NCI-H1694 (cell line): Measurements from ENCODE around the gene EDEM3.
"Not testable (repeated sequence)": the region's sequence is repeated elsewhere in the genome, so short reads cannot be mapped to it uniquely, and the experiment has no call there.

Experiments
- DNase-seq: peaks from one replicate; lab custom pipeline; 2025; lab: John Stamatoyannopoulos, UW

Gene EDEM3

GRCh38 chr1:184770181-184770979 is 15.7 kb upstream of the EDEM3 start:
- no peak for DNase-seq

- no peak for DNase-seq
Measured at GRCh38 chr1:184769241-184769640, 14.6 kb upstream of the EDEM3 start.

DNA sequence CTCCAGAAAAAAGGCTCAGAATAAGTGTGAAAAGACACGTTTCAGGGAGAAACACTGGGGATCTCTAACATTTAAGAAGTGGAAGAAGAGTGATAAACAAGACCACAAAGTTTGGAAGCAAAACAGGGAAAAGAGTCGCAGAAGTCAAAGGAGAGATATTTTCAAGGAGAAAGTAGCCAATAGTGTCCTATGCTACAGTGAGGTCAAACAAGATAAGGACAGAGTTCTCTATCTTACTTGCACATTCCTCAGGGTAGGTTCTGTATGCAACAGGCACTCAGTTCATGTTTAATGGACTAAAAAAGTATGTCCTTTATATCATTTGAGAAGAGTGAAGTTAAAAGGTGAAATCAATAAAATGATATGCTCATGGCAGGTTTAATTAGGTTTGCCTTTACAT is 13.8 kb upstream of the EDEM3 start:
- no peak for DNase-seq

- DNase-seq = no peak
Measured at GRCh38 chr1:184767591-184767990, 12.9 kb upstream of the EDEM3 start.

DNA sequence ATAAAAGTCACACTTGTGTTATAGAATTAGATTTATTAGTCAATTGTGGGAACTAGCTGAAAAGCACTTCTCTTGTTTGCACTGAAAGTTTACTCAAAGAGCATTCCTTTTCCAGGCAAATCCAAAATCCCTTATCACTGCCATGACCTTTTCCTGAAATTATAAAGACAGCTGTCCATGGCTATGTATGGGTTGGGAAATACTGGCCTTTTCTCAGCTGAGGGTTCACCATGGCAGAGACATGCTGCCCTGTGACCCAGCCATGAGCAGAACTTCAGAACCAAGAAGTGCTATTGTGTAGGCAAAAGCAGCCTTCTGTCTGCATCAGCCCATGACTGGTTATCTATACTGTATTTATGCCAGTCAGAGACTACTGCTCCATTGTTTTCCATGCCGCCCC is 9.8 kb upstream of the EDEM3 start:
- DNase-seq = no peak

GRCh38 chr1:184763520-184763919 is 8.9 kb upstream of the EDEM3 start:
- DNase-seq = not testable (repeated sequence)

- no peak for DNase-seq
Measured at GRCh38 chr1:184761969-184762485, 7.4 kb upstream of the EDEM3 start.

- no peak for DNase-seq
Measured at GRCh38 chr1:184759651-184760050, 5.0 kb upstream of the EDEM3 start.

DNA sequence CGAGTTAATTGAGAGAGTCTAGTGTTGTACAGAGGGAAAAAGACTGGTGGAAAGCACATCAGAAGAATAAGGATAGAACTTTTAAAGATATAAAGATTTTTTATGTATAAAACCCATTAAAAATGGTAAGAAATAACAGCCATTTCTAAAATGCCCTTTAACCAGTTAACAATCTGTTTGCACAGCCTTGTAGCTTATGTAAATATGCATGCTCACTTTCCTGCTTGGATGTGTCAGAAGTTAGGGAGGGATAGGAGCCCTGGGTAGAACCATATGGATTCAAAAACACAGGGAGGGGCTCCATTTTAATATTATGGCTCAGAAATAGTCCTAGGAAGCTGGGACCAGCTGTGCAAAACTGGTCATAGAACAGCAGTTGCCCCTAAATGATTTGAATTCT is 4.5 kb upstream of the EDEM3 start:
- DNase-seq = no peak

GRCh38 chr1:184757891-184758290 is 3.2 kb upstream of the EDEM3 start:
- no peak for DNase-seq

DNA sequence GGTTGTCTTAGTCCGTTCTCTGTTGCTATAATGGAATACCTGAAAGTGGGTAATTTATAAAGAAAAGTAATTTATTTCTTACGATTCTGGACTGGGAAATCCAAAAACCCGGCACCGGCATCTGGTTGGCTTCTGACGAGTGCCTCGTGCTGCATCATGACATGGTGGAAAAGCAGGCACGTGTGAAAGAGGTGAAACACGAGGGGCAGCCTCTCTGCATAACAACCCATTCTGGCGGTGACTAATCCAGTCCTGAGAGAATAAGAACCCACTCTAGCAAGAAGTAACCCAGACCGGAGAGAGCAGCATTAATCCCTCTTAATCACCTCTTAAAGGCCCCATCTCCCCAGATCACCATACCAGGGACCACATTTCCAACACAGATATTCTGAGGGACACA is 2.7 kb upstream of the EDEM3 start:
- no peak for DNase-seq

- DNase-seq = no peak
Measured at GRCh38 chr1:184755226-184756065, 788 bp upstream of the EDEM3 start.

DNA sequence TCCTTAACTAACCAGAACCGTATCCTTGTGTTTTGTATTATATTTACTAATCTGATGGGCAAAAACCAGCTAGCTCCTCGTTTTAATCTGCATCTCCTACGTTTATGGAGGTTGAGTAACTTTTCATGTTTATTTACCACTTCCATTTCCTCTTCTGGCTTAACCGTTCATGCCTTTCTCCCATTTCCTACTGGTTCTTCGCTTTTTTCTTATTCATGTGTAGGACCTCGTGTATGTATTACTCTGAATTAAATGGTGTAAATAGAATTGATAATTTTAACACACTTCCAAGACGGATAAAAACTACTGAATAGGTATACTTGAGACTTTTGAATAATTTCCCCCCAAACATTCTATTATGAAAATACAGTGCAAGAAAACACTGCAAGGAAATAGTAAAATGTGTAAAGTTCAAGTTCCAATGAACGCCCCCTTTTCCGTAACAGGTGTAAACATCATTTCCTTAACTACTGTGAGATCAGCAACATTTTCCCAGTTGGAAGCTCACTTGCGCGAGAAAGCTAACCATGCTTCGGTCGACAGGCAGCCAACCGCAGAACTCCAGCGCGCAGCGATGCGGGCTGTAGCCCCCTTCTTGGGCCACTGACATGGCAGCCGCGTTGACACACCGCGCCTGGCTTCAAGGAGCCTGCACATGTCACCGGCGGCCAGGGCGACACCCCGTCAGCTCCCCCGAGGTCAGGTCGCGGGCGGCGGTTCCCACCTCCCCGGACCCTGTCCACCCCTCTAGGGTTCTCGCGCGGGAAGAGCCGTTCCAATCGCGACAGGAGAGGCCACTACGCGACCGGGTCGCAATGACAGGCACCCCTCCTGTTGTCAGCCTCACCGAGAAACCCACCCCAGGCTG is 816 bp downstream of the EDEM3 start:
- DNase-seq = no peak

GRCh38 chr1:184753117-184753516 is 1.5 kb downstream of the EDEM3 start:
- no peak for DNase-seq

DNA sequence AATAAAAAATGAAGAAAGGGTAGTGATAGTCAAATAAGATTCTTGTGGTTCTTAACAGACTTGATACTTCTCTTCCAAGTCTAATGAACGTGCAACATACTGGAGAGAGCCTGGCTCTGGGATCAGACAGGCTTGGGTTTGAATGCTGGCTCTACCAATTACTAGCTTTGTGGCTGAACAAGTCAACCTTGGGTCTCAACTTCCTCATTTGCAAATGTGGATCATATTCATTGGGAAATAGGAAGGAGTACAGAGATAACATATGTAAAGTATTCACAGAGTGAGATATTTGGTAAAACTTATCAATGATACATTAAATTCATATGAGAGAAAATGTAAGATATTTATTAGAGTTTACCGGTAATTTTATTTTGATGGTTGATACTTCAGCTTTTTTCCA is 2.0 kb downstream of the EDEM3 start:
- no peak for DNase-seq

- DNase-seq = no peak
Measured at GRCh38 chr1:184748740-184749139, 5.9 kb downstream of the EDEM3 start.

- no peak for DNase-seq
Measured at GRCh38 chr1:184747089-184747955, 7.3 kb downstream of the EDEM3 start.

GRCh38 chr1:184745929-184746638 is 8.6 kb downstream of the EDEM3 start:
- peak; percentile 90 for DNase-seq

DNA sequence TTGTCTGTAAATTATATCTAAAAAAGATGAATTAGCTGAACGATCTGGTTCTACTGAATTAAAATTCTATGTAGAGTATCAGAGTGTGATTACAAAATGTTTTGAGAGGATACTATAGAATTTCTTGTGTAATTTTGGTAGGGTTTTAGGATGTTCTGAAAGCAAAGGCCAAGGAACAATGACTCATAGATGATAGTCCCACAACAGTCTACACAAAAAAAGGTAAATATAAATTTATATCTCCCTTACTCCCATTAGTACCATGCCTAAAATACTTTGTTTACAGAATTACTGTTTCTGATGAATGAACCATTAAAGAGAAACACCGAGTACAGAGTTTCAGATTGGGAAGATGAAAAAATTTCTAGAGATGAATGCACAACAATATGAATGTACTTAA is 9.5 kb downstream of the EDEM3 start:
- no peak for DNase-seq

DNA sequence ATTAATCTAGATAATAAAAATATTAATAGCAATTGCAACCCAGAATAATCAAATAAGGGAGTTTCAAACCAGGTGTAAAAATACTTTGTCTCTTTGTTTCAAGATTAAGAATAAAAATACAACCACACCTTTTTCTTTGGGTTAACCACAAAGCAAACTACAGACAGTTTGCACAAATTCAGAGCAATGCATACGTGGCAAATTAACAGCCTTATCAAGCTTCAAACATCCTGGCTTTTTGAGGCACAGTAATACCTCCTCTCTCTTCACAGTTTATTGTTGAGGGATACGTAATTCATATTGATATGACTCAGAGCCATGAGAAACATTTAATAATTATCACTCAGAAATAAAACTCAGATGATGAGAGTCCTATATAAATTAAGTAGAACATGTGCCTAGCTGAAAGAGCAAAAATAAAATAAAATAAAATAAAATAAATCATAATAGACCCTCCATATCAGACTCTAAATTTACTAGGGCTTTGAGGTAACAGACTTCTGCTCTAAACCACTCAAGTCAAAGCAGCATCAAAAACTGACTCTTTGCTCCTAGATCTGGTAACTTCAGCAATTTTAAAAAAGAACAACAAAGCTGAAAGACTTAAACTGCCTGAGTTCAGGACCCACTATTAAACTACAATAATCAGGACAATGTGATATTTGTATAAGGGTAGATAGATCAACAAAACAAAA is 11.4 kb downstream of the EDEM3 start:
- DNase-seq = no peak
